ENCODE results near the gene C17orf78. TPM values are rescaled to one million over a fixed set of nuclear protein-coding genes. Genes with fewer than 3 reads are reported as not detected.

The C17orf78 gene
- total and polyA plus RNA-seq, 2 of the 13 experiments (the other 11 are each of a cell fraction or from before 2014, with no cell fraction given) = not detected

DNA sequence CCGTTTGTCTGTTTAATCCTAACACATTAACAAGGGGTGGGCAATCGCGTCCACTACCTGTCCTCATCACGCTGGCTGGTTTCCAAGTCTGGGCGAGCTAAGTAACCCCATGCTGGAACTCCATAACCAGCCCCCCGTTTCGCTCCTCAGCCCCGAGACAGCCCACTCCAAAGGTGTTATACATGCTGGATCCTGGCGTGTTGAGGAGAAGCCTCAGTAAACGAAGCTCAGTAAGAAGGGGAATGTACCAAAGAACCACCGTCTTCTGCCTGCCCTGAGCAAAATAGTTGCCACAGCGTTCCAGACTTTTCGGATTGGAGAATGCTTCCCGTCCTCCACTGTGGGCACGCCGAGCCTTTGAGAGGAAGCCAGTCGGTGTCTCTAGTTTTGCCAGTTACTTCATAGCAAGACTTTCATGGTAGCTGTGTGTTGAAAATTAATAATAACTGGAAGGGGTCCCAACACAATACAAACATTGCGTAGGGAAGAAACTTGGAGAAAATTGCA is 16.1 kb upstream of the C17orf78 start (continued):
- TF ChIP-seq, protein P1, sequence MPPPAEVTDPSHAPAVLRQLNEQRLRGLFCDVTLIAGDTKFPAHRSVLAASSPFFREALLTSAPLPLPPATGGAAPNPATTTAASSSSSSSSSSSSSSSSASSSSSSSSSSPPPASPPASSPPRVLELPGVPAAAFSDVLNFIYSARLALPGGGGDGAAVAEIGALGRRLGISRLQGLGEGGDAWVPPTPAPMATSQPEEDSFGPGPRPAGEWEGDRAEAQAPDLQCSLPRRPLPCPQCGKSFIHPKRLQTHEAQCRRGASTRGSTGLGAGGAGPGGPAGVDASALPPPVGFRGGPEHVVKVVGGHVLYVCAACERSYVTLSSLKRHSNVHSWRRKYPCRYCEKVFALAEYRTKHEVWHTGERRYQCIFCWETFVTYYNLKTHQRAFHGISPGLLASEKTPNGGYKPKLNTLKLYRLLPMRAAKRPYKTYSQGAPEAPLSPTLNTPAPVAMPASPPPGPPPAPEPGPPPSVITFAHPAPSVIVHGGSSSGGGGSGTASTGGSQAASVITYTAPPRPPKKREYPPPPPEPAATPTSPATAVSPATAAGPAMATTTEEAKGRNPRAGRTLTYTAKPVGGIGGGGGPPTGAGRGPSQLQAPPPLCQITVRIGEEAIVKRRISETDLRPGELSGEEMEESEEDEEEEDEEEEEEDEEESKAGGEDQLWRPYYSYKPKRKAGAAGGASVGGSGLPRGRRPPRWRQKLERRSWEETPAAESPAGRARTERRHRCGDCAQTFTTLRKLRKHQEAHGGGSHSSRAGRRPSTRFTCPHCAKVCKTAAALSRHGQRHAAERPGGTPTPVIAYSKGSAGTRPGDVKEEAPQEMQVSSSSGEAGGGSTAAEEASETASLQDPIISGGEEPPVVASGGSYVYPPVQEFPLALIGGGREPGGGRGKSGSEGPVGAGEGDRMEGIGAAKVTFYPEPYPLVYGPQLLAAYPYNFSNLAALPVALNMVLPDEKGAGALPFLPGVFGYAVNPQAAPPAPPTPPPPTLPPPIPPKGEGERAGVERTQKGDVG (CRISPR knock-in tag; IDR thresholded peaks at IDR 0.05; ENCODE audit: borderline replicate concordance) = peak; percentile 48; the same call in 1 of the 2 replicates
- no peak for TF ChIP-seq SNAPC2 (CRISPR knock-in tag; IDR thresholded peaks at IDR 0.05)
- TF ChIP-seq, protein P2, sequence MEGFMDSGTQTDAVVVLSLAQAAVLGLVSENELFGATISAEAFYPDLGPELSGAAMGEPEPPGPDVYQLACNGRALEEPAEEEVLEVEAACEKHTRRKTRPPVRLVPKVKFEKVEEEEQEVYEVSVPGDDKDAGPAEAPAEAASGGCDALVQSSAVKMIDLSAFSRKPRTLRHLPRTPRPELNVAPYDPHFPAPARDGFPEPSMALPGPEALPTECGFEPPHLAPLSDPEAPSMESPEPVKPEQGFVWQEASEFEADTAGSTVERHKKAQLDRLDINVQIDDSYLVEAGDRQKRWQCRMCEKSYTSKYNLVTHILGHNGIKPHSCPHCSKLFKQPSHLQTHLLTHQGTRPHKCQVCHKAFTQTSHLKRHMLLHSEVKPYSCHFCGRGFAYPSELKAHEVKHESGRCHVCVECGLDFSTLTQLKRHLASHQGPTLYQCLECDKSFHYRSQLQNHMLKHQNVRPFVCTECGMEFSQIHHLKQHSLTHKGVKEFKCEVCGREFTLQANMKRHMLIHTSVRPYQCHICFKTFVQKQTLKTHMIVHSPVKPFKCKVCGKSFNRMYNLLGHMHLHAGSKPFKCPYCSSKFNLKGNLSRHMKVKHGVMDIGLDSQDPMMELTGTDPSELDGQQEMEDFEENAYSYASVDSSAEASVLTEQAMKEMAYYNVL (CRISPR knock-in tag; IDR thresholded peaks at IDR 0.05; ENCODE audit: borderline replicate concordance) = no peak

DNA sequence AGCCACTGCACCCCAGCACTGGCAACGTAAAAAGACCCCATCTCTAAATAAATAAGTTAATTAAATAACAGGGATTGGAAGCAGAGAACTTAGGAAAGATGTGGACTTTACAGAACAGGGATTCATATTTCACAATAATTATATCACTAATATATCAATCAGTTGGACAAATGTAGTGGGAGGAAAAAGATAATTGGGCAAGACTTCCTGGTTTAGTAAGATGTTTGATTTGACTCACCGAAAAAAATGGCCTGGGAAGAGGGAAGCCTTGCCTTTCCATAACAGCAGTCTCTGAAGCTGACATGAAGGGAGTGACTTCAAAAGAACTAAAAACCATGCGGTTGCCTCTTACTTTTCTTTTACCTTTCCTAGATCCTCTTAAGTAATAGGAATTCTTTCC is 15.2 kb upstream of the C17orf78 start:
- Histone ChIP-seq H3K4me1 (ENCODE audit: insufficient read depth, low read length) (peaks cover 36% of the 10 kb centered on the region), H3K79me2 (ENCODE audit: insufficient read depth, low read length) (peaks cover 29% of the 10 kb centered on the region), H4K20me1 (ENCODE audit: insufficient read depth, low read length) (0 out of 2 replicates have a peak, but pooled peaks cover 9% of the 10 kb centered on the region), H3K36me3 (replicated peaks in 1 of 2; ENCODE audit: control insufficient read depth in 1 of 2, insufficient read depth in 2 of 2, low read length in 2 of 2) (no peaks in the 10 kb centered on the region), H3K9me3 (ENCODE audit: low read length) (no peaks in the 10 kb centered on the region), H2AFZ (ENCODE audit: low read length) (no peak overlapping the region), H3K27me3 (ENCODE audit: control insufficient read depth in 1 of 2, insufficient read depth in 2 of 2, low read length in 2 of 2) (no peaks in the 10 kb centered on the region; a peak in 2 of 5 replicates), H3K27ac (ENCODE audit: extremely low read length, insufficient read depth, low read length) (no peak overlapping the region), H3K9ac (ENCODE audit: insufficient read depth, low read depth, low read length) (no peak overlapping the region), H3K4me3 (replicated peaks in 1 of 3; ENCODE audit: insufficient read depth in 1 of 3, low read depth in 2 of 3, low read length in 3 of 3) (no peak overlapping the region), H3K4me2 (ENCODE audit: low read depth, low read length) (no peak overlapping the region)
- DNase-seq (ENCODE audit: low spot score) = no peak
- ChIA-PET CTCF (ENCODE audit: low intra/inter-chr PET ratio, low total read pairs) (interaction anchor here (0.9 kb wide), 1 partner anchor 13 kb away, joined by 3 read pairs; no protein-coding TSS in a partner anchor), POLR2A (interaction anchor here (1.7 kb wide), 1 partner anchor 13 kb away, joined by 4 read pairs; no protein-coding TSS in a partner anchor)
- BruUV-seq (replicated peaks) = no TSS peak
- in situ Hi-C loops (cut with HindIII; ENCODE audit: extremely low pct_ligation_motif_present, low pct_unique_long_range_greater_than_20kb) (no loop called here), intact Hi-C loops (cut with micrococcal nuclease; ENCODE audit: unreplicated experiment) (no loop called here)
- no peak for ATAC-seq
- WGBS (ENCODE audit: low lambda C conversion rate) = 96% methylated on average over 3 of the region's 3 CpGs
- no peak for FAIRE-seq
- TF ChIP-seq, protein P3, sequence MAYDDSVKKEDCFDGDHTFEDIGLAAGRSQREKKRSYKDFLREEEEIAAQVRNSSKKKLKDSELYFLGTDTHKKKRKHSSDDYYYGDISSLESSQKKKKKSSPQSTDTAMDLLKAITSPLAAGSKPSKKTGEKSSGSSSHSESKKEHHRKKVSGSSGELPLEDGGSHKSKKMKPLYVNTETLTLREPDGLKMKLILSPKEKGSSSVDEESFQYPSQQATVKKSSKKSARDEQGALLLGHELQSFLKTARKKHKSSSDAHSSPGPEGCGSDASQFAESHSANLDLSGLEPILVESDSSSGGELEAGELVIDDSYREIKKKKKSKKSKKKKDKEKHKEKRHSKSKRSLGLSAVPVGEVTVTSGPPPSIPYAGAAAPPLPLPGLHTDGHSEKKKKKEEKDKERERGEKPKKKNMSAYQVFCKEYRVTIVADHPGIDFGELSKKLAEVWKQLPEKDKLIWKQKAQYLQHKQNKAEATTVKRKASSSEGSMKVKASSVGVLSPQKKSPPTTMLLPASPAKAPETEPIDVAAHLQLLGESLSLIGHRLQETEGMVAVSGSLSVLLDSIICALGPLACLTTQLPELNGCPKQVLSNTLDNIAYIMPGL (CRISPR knock-in tag; IDR thresholded peaks at IDR 0.05; ENCODE audit: borderline replicate concordance in 1 of 2, low read depth in 1 of 2) = no peak
- TF ChIP-seq CEBPB (IDR thresholded peaks at IDR 0.05; ENCODE audit: borderline replicate concordance, low read depth, low read length) (0 out of 2 replicates have a peak, but pooled peaks have one; percentile 15), RBFOX2 (IDR thresholded peaks at IDR 0.05; ENCODE audit: low read depth, low read length) (no peak)
